HepG2 (cell line): ENCODE results near the gene LYPD3. TPM values are rescaled to one million over a fixed set of nuclear protein-coding genes. Genes with fewer than 3 reads are reported as not detected.

Source experiments
- ARNT2 ChIP-seq: sonication (generic); formaldehyde crosslinking; IDR thresholded peaks from 2 replicates; pipeline ENCODE4 v1.8.0; 2022; ENCODE audit warnings: mild to moderate bottlenecking, low read depth, missing genetic modification reagents, moderate library complexity
- FOXJ3 ChIP-seq: sonication (generic); formaldehyde crosslinking; IDR thresholded peaks from 2 replicates; pipeline ENCODE4 v1.4.0; 2020; ENCODE audit warnings: missing genetic modification reagents, mild to moderate bottlenecking, borderline replicate concordance
- GTF3A ChIP-seq: sonication (generic); formaldehyde crosslinking; conservative IDR thresholded peaks from 2 replicates; pipeline ENCODE4 v1.4.0; 2020; ENCODE audit warnings: mild to moderate bottlenecking, missing genetic modification reagents
- HNRNPH1 ChIP-seq: fragments of 200-400 bp; formaldehyde crosslinking; optimal IDR thresholded peaks from 2 replicates; pipeline ENCODE3; 2017; ENCODE audit warnings: mild to moderate bottlenecking, low read depth, low read length
- HNRNPK ChIP-seq: fragments of 200-400 bp; formaldehyde crosslinking; IDR thresholded peaks from 2 replicates; pipeline ENCODE4 v1.6.1; 2018; ENCODE audit warnings: low read length, low read depth, moderate library complexity, mild to moderate bottlenecking; ENCODE audit not compliant: poor library complexity, severe bottlenecking
- MATR3 ChIP-seq: sonication (generic); formaldehyde crosslinking; IDR thresholded peaks from 2 replicates; pipeline ENCODE4 v1.4.0; 2020; ENCODE audit warnings: missing genetic modification reagents
- NFKB2 ChIP-seq: sonication (generic); formaldehyde crosslinking; IDR thresholded peaks from 2 replicates; pipeline ENCODE4 v1.4.0; 2020; ENCODE audit warnings: missing genetic modification reagents, borderline replicate concordance
- NFYB ChIP-seq: sonication (generic); formaldehyde crosslinking; IDR thresholded peaks from 2 replicates; pipeline ENCODE4 v1.4.0; 2020; ENCODE audit warnings: missing genetic modification reagents
- PBX2 ChIP-seq: IDR thresholded peaks from 2 replicates; pipeline ENCODE4 v1.6.1; 2016; ENCODE audit warnings: control low read depth
- POLR2A ChIP-seq, 2 experiments: IDR thresholded peaks; 2 replicates each; pipeline ENCODE4 v1.6.1; 2011; ENCODE audit warnings: low read depth in 2 of 2, low read length in 2 of 2, mild to moderate bottlenecking in 1 of 2, moderate library complexity in 1 of 2; ENCODE audit not compliant: insufficient read depth in 1 of 2
- POLR2AphosphoS2 ChIP-seq: IDR thresholded peaks from 2 replicates; pipeline ENCODE4 v1.6.1; 2011; ENCODE audit warnings: low read depth, low read length, improper control_type of control experiment
- RERE ChIP-seq: IDR thresholded peaks from 2 replicates; pipeline ENCODE4 v1.6.1; 2016; ENCODE audit warnings: low read depth, missing genetic modification reagents, missing compliant biosample characterization
- RNF219 ChIP-seq: sonication (generic); formaldehyde crosslinking; IDR thresholded peaks from 2 replicates; pipeline ENCODE4 v1.5.0; 2020; ENCODE audit warnings: mild to moderate bottlenecking, missing genetic modification reagents
- WIZ ChIP-seq: sonication (generic); formaldehyde crosslinking; IDR thresholded peaks from 2 replicates; pipeline ENCODE4 v1.5.1; 2020; ENCODE audit warnings: mild to moderate bottlenecking, missing genetic modification reagents
- YEATS4 ChIP-seq: sonication (generic); formaldehyde crosslinking; IDR thresholded peaks from 2 replicates; pipeline ENCODE4 v1.4.0; 2020; ENCODE audit warnings: missing genetic modification reagents, borderline replicate concordance
- ZNF331 ChIP-seq: sonication (generic); formaldehyde crosslinking; IDR thresholded peaks from 2 replicates; pipeline ENCODE4 v1.4.0; 2020; ENCODE audit warnings: missing genetic modification reagents
- ZNF33A ChIP-seq: sonication (generic); formaldehyde crosslinking; IDR thresholded peaks from 2 replicates; pipeline ENCODE4 v1.5.1; 2020; ENCODE audit warnings: missing genetic modification reagents, mild to moderate bottlenecking, moderate library complexity, borderline replicate concordance
- ZNF672 ChIP-seq: sonication (generic); formaldehyde crosslinking; IDR thresholded peaks from 2 replicates; pipeline ENCODE4 v1.8.1; 2022; ENCODE audit warnings: missing genetic modification reagents
- polyA plus RNA-seq, 8 experiments: library from polyadenylated mRNA; depleted of rRNA in 3 of 8; stranded (reverse) in 7 of 8; unstranded in 1 of 8; fragments of >200 nt; fragmentation: Illumina TruSeq in 4 of 8; extraction: Trizol in 4 of 8; gene quantifications; 2 replicates each; pipeline versions ENCODE4 v1.2.1 to v1.2.3, GENCODE V29; 2011 to 2016; ENCODE audit warnings: low read depth in 4 of 8, missing spikeins in 1 of 8, mixed read lengths in 1 of 8; ENCODE audit not compliant: insufficient read depth in 1 of 8
- total RNA-seq, 5 experiments: library from RNA; depleted of rRNA; stranded (reverse); fragments of >200 nt; fragmentation: Illumina TruSeq; extraction: Trizol; gene quantifications; 2 replicates each; pipeline ENCODE4 v1.2.3, GENCODE V29; 2016; ENCODE audit warnings: low read depth in 1 of 5
- TF ChIP-seq, protein P1 (sequence below): sonication (generic); formaldehyde crosslinking; IDR thresholded peaks from 2 replicates; pipeline ENCODE4 v1.9.0; 2021; ENCODE audit warnings: missing genetic modification reagents, mild to moderate bottlenecking, borderline replicate concordance

Gene LYPD3
- total and polyA plus RNA-seq, 2 of the 13 experiments (the other 11 are each of a cell fraction or from before 2014, with no cell fraction given) = 0.51 to 1.5 TPM

DNA sequence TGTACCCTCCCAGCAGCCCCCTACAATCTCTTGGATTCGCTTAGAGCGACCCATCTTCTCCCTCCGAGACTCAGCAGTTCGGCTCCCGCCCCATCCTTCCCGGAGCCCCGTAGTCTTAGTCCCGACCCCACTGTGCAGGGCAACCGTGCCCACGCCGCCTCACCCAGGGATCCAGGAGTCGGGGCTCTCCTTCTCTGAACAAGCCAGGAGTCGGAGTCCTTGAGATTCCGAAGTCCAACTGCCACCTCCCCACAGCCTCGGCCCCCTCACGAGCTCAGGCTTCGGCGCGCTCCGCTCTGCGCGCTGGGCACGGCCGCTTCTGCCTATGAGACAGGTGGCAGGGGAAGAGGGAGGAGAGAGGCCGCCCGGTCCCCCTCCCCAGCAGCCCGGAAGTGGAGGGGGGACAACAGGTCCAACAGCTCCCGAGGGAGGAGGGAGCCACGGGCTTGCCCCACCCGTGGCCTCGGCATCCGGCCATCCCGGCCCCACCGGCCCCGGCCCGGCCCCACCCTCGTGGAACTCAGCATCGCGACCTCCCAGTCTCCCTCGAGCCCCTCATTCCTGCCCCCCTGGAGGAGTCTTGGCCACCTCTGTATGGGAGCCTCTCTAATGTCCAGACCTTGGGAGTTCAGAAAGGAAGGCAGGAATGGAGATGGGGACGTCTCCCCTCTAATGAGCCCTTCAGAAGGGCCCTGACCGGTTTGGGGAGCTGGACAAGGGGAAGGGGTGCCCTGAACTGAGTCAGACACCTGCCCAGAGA is 39.2 kb upstream of the LYPD3 start, which contains the start of gene PHLDB3 (continued):
- TF ChIP-seq RNF219 (CRISPR knock-in tag) = 0 out of 2 replicates have a peak, but pooled peaks have one; percentile 65
- TF ChIP-seq, protein P1, sequence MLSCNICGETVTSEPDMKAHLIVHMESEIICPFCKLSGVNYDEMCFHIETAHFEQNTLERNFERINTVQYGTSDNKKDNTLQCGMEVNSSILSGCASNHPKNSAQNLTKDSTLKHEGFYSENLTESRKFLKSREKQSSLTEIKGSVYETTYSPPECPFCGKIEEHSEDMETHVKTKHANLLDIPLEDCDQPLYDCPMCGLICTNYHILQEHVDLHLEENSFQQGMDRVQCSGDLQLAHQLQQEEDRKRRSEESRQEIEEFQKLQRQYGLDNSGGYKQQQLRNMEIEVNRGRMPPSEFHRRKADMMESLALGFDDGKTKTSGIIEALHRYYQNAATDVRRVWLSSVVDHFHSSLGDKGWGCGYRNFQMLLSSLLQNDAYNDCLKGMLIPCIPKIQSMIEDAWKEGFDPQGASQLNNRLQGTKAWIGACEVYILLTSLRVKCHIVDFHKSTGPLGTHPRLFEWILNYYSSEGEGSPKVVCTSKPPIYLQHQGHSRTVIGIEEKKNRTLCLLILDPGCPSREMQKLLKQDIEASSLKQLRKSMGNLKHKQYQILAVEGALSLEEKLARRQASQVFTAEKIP (CRISPR knock-in tag) = no peak
- TF ChIP-seq PBX2 (CRISPR knock-in tag) = no peak
- TF ChIP-seq YEATS4 (CRISPR knock-in tag) = 0 out of 2 replicates have a peak, but pooled peaks have one; percentile 16
- TF ChIP-seq RERE = 0 out of 2 replicates have a peak, but pooled peaks have one; percentile 19
- peak; percentile 52 for TF ChIP-seq ARNT2 (CRISPR knock-in tag)
- no peak for TF ChIP-seq POLR2AphosphoS2
- no peak for TF ChIP-seq ZNF33A (CRISPR knock-in tag)
- no peak for TF ChIP-seq WIZ (CRISPR knock-in tag)
- no peak for TF ChIP-seq MATR3 (CRISPR knock-in tag)
- peak; percentile 30 to 74; a peak in 2 of 4 replicates for TF ChIP-seq POLR2A (IDR thresholded peaks at IDR 0.05; ENCODE audit: insufficient read depth in 1 of 2, low read depth in 2 of 2, low read length in 2 of 2)
- TF ChIP-seq HNRNPH1 = no peak
- TF ChIP-seq ZNF672 (CRISPR knock-in tag) = no peak
- TF ChIP-seq ZNF331 (CRISPR knock-in tag) = no peak; the same call in 1 of the 2 replicates
- no peak for TF ChIP-seq FOXJ3 (CRISPR knock-in tag)
- no peak for TF ChIP-seq NFKB2 (CRISPR knock-in tag)
- TF ChIP-seq HNRNPK = no peak
- 0 out of 2 replicates have a peak, but pooled peaks have one; percentile 25 for TF ChIP-seq GTF3A (CRISPR knock-in tag)
- no peak for TF ChIP-seq NFYB (CRISPR knock-in tag)
